ENCODE data around the gene FSD1.
"Not testable (repeated sequence)": the region's sequence is repeated elsewhere in the genome, so short reads cannot be mapped to it uniquely, and the experiment has no call there.

Gene FSD1

GRCh38 chr19:4320419-4320818, 16.0 kb downstream of the FSD1 start:
- no peak for DNase-seq

GRCh38 chr19:4322942-4323665, 18.7 kb downstream of the FSD1 start:
- no peak for DNase-seq

- DNase-seq = no peak
Observed at GRCh38 chr19:4323692-4324091, 19.3 kb downstream of the FSD1 start.

GRCh38 chr19:4324228-4324627, 19.8 kb downstream of the FSD1 start:
- DNase-seq = no peak

GRCh38 chr19:4326215-4326836, 21.9 kb downstream of the FSD1 start:
- DNase-seq = no peak

- DNase-seq = no peak
Observed at GRCh38 chr19:4326837-4327251, 22.4 kb downstream of the FSD1 start.

- DNase-seq = no peak
Observed at GRCh38 chr19:4327252-4327876, 23.0 kb downstream of the FSD1 start.

- DNase-seq = no peak
Observed at GRCh38 chr19:4327877-4328242, 23.5 kb downstream of the FSD1 start.

GRCh38 chr19:4328243-4328990, 24.0 kb downstream of the FSD1 start:
- DNase-seq = peak; percentile 92 to 95

- not testable (repeated sequence) for DNase-seq
Observed at GRCh38 chr19:4328991-4329681, 24.7 kb downstream of the FSD1 start.

- no peak for DNase-seq
Observed at GRCh38 chr19:4329858-4330257, 25.5 kb downstream of the FSD1 start.

GRCh38 chr19:4334929-4335570, 30.7 kb downstream of the FSD1 start:
- DNase-seq = no peak

GRCh38 chr19:4337906-4338440, 33.6 kb downstream of the FSD1 start:
- no peak for DNase-seq

GRCh38 chr19:4338441-4339355, 34.3 kb downstream of the FSD1 start, which contains the start of gene STAP2:
TSS of gene STAP2 (minus strand) at chr19:4338827. CDS start at chr19:4338753, 74 bp downstream.
- DNase-seq = no peak

- DNase-seq = no peak
Observed at GRCh38 chr19:4342314-4342614, 37.9 kb downstream of the FSD1 start.

GRCh38 chr19:4342615-4343369, 38.4 kb downstream of the FSD1 start:
- peak; percentile 92 to 99 for DNase-seq

GRCh38 chr19:4343370-4344307, 39.2 kb downstream of the FSD1 start, which contains the start of gene MPND:
TSS of gene MPND (plus strand) at chr19:4343562. CDS start at chr19:4343594, 32 bp downstream.
- DNase-seq = peak; percentile 49 to 68

- DNase-seq = no peak
Observed at GRCh38 chr19:4345342-4346019, 41.1 kb downstream of the FSD1 start.

All from cerebellar nuclear complex (tissue), 1 donor.